GM10266 (cell line): ENCODE measurements around the gene ATAT1.
A peak's percentile ranks its signal among the peaks of the same experiment; 100 is the strongest.

Experiments used
- DNase-seq: peaks from one replicate; pipeline ENCODE4 v3.0.0; 2012; ENCODE audit errors: extremely low spot score
- TF ChIP-seq, protein P1 (sequence below): IDR thresholded peaks from 2 replicates; pipeline ENCODE4 v1.5.1; 2012; ENCODE audit warnings: mild to moderate bottlenecking, low read depth; ENCODE audit not compliant: control insufficient read depth, insufficient read depth; ENCODE audit errors: missing control alignments

Gene ATAT1

DNA sequence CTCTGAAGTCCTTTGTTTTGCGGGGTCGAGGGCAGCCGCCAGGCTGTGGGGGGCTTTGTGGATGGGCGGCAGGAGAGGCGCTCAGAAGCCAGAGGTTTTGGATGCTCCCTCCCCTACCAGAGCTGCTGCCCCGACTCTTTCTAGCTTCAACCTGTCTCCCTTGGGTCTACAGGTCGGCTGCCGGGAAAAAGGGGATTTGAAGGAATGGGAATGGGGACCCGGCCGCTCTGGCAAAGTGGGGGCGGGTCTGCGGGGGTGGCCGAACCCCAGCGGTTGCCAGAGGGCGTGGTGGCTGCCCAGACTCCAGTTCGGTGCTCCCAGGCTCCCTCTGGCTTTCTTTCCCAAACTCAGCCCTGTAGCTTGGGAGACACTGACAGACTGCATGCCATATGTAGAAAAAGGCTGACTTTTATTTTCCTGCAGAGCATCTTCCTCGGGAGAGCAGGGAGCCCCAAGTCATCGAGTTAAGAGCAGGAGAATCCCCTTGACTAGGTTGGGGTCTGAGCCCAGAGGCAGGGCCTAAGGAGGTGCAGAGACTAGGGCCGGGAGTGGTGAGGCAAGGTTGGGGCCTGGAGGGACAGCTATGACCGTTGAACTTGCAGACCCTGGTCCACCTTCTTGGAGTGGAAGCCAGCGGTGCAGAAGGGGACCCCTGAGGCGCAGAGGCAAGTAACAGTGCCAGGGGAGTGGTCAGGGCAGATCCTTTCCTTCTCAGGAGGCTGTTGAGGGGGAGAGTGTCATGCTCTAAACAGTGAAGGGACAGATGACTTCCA lies 61.2 kb downstream of the ATAT1 start:
- DNase-seq, result no peak
- TF ChIP-seq, protein P1, sequence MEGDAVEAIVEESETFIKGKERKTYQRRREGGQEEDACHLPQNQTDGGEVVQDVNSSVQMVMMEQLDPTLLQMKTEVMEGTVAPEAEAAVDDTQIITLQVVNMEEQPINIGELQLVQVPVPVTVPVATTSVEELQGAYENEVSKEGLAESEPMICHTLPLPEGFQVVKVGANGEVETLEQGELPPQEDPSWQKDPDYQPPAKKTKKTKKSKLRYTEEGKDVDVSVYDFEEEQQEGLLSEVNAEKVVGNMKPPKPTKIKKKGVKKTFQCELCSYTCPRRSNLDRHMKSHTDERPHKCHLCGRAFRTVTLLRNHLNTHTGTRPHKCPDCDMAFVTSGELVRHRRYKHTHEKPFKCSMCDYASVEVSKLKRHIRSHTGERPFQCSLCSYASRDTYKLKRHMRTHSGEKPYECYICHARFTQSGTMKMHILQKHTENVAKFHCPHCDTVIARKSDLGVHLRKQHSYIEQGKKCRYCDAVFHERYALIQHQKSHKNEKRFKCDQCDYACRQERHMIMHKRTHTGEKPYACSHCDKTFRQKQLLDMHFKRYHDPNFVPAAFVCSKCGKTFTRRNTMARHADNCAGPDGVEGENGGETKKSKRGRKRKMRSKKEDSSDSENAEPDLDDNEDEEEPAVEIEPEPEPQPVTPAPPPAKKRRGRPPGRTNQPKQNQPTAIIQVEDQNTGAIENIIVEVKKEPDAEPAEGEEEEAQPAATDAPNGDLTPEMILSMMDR, result no peak

DNA sequence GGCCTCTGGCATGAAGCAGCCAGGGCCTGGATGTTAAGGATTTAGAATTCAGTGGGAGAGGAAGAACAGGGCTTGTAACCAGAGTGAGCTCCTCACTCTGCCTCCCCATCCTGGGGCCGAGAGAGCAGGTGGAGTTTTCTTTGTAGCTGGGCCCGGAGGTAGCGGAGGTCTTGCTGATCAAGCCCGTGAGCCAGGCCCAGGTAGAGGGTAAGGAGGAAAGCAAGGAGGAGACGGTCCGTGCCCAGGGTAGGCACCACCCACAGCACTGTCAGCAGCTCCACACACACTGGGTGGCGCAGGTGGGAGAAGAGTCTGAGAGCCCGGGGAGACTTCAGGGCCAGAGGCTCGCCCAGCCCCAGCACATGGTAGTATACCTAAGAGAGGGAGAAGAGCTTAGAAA lies 61.9 kb downstream of the ATAT1 start:
- TF ChIP-seq, protein P1, result peak; percentile 52

DNA sequence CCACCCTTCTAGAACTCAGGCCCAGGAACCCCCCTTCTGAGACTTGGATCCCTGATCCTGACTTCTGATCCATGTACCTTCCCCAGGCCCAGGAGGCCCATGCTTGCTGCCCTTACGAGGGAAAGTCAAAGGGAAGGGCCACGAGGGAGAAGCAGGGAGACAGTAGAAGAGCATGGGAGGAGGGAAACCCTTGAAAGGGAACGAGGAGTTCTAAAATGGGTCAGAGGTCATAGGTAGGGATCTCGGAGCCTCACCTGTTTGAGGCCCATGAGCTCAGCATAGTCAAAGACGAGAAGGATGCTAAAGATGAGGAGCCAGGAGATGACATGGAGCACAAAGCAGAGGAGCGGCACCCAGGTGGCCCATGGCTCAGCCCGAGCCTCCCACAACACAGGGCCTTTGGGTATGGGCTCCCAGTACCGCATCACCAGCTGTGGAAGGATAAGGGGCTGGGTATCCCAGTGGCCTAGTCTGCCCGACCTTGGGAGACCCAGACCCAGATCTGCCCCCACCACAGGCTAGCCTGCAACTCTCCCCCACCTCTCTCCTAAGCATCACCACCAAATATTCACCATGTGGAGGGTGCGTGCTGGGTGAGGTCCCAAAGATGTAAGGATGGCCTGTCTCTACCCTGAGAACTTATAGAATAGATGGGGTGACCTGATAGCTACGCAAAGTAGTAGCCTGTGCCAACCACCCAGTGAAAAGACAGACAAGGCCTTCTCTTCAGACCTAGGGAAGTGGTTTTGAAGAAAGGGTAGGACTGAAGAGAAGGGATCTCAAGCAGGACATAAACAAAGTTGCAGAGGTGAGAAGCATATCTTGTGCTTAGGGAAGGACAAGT lies 62.6 kb downstream of the ATAT1 start:
- TF ChIP-seq, protein P1, result no peak
- DNase-seq, result no peak

More for the DNA sequence above, 61.9 kb downstream of the ATAT1 start:
- DNase-seq, result no peak

DNA sequence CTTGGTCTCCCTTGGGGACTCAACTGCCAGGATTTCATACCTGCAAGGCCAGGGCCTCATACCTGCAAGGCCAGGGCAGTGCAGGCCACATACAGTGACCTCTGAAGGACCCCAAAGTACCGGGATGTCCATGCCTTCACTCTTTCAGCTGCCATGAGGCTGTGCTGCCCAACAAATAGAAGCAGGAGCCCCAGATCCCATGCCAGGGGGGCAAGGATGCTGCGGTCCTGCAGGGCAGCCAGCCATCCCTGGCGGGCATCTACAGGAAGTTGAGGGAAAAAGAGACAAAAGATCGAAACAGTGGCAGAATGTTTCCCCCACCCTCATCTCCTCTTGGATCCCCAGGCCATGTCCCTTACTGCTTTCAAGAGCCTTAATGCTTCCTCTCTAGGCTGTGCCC lies 63.3 kb downstream of the ATAT1 start:
- TF ChIP-seq, protein P1, result no peak
- DNase-seq, result peak; percentile 5

DNA sequence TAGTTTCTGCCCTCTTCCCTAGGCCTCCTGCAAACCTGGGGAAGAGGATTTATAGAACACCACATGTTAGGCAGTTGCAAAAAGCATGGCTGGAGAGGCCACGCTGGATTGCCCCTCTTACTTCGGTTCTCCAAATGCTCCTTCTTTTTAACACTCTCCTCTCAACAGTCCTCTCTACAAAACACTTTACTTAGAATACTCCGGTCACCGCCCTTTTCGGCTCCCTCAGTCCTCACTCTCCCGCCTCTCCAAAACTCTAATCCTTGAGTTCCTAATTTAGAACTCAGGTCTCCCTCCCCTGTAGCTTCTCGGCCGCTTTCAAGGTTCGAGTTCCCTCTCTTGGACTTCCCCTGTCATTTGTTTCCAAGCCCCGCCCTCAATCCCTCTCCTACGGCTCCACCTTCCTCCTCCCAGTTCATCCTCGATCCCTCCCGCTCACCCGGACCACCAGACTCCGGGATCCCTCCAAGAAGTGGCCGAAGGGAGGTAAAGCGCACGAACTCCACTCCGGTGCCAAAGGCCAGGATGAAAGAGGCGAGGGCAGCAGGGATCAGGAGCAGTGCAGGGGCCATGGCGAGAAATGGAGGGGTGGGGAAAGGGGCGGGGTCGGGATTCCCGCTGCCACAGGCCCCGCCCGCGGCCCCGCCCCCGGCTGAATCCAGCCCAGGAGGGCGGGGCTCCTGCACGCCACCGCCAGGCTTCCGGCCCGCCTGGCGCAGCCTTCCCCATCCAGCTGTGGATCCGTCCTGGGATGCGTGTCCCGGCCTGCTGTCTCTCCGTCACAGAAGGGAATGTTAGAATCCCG lies 63.9 kb downstream of the ATAT1 start, which contains the start of gene NRM:
Gene NRM (minus strand): TSS at position 582 of the 805 bp plus-strand sequence. CDS start 10 bp downstream, at position 572.
- DNase-seq, result peak; percentile 86
- TF ChIP-seq, protein P1, result no peak

DNA sequence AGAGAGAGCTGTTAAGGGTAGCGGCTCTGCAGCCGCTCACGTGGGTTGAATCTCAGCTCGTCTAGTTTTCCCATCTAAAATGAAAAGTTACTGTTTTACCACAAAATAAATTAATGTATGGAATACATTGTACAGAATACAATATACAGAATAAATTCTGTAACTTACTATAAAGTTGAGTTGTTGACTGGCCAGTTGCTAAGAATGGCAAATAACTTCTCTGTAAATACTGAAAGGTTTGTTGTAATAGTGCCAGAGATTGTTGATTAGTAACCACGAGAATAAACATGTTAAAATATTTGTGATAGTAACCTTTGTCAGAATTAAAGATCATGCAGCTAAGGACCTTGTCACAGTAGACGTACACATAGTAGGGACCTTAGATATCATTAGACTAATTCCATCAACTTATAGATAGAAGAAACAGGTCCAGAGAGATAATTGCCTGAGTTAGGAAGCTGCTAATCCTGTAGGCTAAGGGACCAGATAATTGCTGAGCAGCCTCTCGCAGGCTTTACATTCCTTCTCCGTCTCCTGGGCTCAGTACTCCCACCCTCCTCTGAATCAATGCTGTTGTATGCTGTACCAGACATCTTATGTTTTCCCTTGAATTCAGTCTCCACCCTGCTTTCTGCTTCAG lies 64.7 kb downstream of the ATAT1 start:
- no peak for DNase-seq
- TF ChIP-seq, protein P1, result no peak
